ENCODE data around the gene CACHD1.

The CACHD1 gene

DNA sequence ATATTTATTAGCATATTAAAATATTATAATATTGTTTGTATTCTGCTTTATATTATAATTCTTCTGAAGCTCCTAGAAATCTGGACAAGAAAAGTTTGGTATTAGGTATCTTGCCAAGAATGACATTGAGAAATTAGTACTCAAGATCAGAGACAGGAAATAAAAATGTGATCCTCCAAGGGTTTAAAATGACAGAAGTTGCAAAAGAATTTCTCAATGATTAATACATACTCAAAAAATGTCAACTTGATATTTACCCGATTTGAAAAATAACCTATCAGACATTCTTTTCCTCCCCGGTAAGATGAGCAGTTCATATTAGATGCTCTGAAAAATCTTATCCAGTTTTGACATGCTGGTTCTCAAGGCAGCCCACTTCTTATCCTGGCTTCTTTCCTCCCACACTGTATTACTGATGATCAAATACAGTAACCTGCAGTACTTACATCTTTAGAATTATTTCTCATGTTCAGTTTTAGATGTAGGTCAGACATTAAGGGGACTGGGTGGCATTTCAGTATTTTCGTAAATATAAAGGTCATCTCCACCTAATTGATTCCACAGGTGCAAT is 55.3 kb downstream of the CACHD1 start:
- no peak for ATAC-seq

DNA sequence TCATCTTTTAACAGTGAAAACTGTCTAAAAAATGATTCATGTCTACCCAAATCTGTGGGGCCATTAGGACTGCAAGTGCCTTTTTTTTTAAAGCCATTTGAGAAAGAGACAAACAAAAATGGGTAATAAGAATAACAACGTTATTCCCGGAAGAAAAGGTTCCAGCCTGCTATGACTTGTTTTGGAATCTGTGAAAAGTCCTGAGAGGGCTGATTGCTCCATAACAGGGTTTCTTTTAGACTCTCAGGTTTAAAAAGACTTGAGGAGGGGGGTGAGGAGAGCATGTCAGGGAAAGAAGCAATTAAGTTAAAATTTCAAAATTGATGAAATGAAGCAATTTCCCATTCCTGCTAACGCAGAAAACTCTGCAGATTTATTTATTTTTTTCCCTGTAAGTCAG is 56.4 kb downstream of the CACHD1 start:
- ATAC-seq = no peak

GRCh38 chr1:64527165-64527564 is 57.2 kb downstream of the CACHD1 start:
- ATAC-seq = no peak

DNA sequence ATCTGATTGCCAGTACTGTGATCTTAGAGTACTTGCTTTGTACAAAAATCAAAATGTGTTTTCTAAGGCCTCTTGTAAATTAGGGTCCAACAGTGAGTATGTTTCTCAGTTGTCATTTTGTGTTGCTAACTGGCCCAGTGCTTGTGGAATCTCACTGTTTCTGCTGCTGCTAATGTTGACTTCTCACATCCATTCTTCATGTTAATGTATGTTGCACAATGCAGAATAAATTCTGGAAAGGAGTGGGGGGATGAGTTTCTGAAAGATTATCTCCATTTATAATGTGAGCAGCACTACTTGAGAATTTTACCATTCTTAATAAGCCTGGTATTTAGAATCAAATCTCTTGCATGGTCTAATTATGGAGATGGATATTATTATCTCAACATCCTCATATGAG is 57.9 kb downstream of the CACHD1 start:
- ATAC-seq = no peak

GRCh38 chr1:64530969-64531692 is 61.2 kb downstream of the CACHD1 start:
- no peak for ATAC-seq

DNA sequence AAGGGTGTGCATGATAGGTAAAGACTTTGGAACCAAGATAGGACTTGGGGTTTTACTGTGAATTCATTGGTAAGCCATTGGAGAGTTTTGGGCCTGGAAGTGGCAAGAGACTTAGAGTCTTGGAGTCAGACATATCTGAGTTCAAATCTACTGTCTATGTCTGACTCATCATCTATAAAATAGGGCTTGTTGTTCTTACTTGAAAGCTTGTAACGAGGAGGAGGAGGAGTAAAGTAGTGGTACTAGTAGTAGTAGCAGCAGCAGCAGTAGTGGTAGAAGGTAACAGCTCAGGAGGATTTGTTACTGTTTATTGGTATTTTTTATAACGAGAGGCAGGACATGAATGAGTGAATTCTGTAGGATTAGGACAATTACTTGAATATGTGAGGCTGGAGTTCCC is 62.7 kb downstream of the CACHD1 start:
- ATAC-seq = no peak

- no peak for ATAC-seq
Measured at GRCh38 chr1:64535938-64536835, 66.3 kb downstream of the CACHD1 start.

DNA sequence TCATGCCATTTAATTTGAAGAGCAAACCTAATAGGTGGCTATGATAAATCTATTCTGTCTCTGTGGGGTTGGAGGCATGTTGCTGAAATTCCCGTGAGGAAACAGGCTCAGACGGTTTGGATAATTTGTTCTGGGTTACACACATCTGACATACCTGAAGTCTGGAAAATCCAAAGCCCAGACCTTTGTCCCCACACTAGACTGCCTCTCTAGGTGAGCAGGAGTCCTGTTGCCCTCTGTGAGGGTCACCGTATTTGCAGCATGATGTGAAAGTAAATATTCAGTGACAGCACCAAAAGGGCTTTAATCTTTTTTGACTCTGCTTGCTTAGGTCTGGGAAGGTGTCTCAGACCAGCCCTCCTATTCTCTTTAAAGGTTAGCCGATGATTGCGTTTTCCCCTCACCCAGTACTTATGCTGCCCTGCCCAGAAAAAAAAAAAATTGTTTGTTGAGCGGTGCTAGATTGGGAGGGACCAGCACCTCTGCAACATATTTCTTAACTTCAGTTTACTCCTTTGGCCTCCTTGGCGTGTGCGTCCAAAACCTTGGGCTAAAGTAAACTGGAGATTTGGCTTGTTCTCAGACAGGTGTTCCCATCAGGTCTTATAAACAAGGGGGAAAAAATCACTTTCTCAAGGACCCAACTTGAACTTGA is 67.0 kb downstream of the CACHD1 start:
- ATAC-seq = no peak

DNA sequence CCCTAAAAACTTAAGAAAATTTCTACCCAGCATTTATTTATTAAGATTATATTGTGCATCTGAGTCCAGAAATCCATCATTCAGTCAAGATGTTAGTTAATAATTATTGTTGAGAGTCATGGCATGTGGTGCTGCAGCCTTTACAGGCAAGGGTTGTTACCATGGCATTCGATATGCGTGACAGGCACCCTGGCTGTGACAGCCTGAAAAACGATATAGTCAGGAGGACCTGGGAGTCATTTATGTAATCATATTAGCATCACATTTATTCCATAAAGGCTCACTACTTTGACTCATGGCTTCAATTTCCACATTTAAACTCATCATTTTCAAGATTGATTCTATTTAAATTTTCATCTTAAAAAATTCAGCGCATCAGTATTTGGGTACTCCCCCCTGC is 68.0 kb downstream of the CACHD1 start:
- no peak for ATAC-seq

DNA sequence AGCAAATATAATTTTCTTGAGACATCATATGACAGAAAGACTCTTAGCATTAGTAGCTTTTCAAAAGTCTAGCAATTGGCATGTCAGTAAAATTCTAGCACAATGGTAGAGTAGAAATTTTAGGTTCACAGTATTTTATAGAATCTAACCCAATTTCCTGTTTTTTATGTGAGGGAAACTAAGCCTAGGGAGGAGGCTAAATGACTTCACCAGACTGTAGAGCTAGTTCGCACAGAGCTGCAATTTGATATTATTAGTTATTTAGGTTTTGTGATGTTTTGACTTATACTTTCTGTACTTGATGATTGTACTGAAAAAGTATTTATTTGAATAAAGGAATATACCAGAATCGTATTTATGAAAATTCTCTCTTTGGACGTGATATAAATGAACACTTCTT is 68.5 kb downstream of the CACHD1 start:
- ATAC-seq = no peak

DNA sequence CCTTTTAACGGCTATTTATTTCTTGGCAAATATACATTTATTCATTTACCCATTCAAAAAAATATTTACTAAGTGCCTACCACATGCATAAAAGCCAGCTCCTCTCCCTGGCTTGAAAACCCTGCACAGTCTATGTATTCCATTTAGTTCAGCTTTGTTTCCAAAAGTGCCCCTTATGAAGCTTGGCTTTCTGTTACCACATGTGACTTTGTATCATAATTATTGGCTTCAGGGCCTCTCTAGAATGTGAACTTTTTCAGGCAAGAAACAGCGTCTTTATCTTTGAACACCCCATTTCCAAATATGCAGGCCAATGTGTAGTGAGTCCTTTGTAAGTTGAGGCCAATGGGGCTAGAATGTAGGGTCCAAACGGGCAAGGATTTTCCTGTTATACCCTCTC is 69.4 kb downstream of the CACHD1 start:
- ATAC-seq = no peak

DNA sequence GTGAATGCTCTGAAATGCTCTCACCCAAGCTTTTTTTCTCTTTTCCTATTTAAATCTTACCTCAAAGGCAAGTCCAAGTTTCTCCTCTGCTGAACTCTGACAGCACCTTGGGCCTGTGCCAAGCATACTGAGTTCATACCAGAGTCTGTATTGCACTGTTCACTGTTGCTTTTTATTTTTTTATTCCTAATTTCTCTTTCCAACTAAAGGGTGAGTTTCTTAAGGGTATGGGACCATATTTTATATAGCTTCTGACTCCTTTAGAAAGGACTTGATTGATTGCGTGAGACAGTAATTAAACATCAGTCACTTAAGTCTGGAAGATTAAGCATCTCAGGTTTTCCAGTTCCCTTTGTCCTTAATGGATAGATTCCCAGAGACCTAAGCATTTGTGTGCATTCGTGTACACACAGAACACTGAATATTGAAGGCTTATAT is 69.9 kb downstream of the CACHD1 start:
- no peak for ATAC-seq

GRCh38 chr1:64540265-64540791 is 70.4 kb downstream of the CACHD1 start:
- no peak for ATAC-seq

GRCh38 chr1:64542118-64542517 is 72.2 kb downstream of the CACHD1 start:
- no peak for ATAC-seq

GRCh38 chr1:64543831-64544230 is 73.9 kb downstream of the CACHD1 start:
- ATAC-seq = no peak

GRCh38 chr1:64545118-64545843 is 75.4 kb downstream of the CACHD1 start:
- ATAC-seq = no peak

GRCh38 chr1:64546013-64546412 is 76.1 kb downstream of the CACHD1 start:
- ATAC-seq = no peak

DNA sequence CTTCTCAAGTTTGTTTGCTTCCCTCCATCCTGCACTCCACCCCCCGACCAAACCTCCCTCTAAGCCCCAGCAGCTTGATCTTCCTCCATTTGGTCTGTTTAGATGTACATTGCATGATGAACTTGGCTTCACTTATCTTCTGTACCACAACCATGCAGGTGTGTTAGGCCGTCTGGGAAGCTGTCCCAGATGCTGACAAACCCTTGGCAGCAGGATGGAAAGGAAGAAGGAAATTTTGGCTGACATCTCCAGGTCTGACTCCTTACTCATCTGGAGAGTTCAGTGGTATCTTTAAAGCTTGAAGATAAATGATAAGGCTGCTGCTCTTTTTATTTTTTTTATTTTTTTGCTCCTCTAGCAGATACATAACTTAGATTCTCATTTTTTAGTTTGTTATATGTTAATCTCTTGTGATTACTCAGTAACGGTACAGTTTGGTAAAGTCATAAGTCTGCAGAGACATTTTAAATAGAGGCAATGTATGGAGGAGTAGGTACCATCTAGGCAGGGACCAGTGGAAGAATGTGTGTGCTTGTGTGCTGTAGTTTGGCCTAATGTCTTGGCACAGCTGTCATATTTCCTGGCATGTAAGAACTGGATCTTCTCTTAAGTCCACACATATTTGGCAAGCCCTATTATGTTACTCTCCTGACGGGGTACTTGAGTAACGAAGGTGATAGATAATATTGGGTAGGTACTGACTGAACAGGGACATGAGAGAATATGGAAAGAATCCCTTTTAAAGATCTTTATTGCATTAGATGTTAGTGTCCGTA is 79.7 kb downstream of the CACHD1 start:
- ATAC-seq = no peak

- peak; percentile 48 to 58 for ATAC-seq
Measured at GRCh38 chr1:64550510-64550909, 80.6 kb downstream of the CACHD1 start.

- ATAC-seq = no peak
Measured at GRCh38 chr1:64550946-64551605, 81.1 kb downstream of the CACHD1 start.

DNA sequence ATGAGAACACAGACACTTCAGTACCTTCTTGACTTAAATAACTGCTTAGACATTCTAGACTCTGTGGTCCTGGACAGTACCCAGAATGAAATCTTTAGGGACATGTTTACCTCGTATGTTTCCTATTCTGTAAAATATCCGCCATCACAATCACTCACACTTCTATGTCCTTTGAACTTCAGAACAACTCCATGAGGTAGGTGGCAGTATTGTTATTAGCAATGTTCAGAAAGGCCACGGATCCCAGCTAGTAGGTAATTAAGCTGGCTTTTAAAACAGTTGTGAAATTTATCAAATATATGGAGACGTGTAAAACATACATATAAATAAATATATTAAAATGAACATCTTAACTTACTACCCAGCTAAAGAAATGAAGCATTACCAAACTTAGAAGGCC is 83.4 kb downstream of the CACHD1 start:
- ATAC-seq = no peak
